WTC11 (cell line): ENCODE results near the gene RYR3. TPM values are rescaled to one million over a fixed set of nuclear protein-coding genes. Genes with fewer than 3 reads are reported as not detected.

ENCODE experiments used
- ATAC-seq: fragments of 200-7000 bp; cut with Tn5 transposase; 2 replicates; pipeline ENCODE4 v1.10.0; 2021; ENCODE audit warnings: mild to moderate bottlenecking, moderate library complexity
- CTCF ChIA-PET: fragments of 300-600 bp; sonication (Branson Sonifier 250); formaldehyde crosslinking; loops from one replicate; lab custom pipeline; 2021; ENCODE audit warnings: antibody characterized with exemption; lab: Charles Lee
- POLR2A ChIA-PET: fragments of 350-600 bp; sonication (Branson Sonifier 250); formaldehyde crosslinking; loops from one replicate; lab custom pipeline; 2021; ENCODE audit warnings: antibody characterized with exemption; lab: Charles Lee
- DNase-seq: peaks from one replicate; pipeline ENCODE4 v3.0.0; 2021; ENCODE audit warnings: low spot score
- H3K27ac Mint-ChIP-seq: 2 replicates; pipeline ENCODE4 v1.8.0; 2021; ENCODE audit warnings: mixed read lengths
- H3K27me3 Mint-ChIP-seq: 2 replicates; pipeline ENCODE4 v1.8.0; 2021; ENCODE audit warnings: low read depth, mild to moderate bottlenecking, moderate library complexity, mixed read lengths
- H3K36me3 Mint-ChIP-seq: 2 replicates; pipeline ENCODE4 v1.8.0; 2021; ENCODE audit warnings: mixed read lengths
- H3K4me1 Mint-ChIP-seq: 2 replicates; pipeline ENCODE4 v1.8.0; 2022; ENCODE audit warnings: mixed read lengths
- H3K4me3 Mint-ChIP-seq: 2 replicates; pipeline ENCODE4 v1.8.0; 2021; ENCODE audit warnings: mild to moderate bottlenecking, moderate library complexity, mixed read lengths
- H3K9me3 Mint-ChIP-seq: 2 replicates; pipeline ENCODE4 v1.8.0; 2021; ENCODE audit warnings: mixed read lengths
- GRHL2 ChIP-seq: fragments of 250-450 bp; sonication (Bioruptor Pico); IDR thresholded peaks from 2 replicates; pipeline ENCODE4 v1.8.0; 2022; ENCODE audit warnings: mild to moderate bottlenecking, moderate library complexity; ENCODE audit not compliant: insufficient replicate concordance, severe bottlenecking
- JAZF1 ChIP-seq: fragments of 250-450 bp; sonication (Bioruptor Pico); IDR thresholded peaks from 2 replicates; pipeline ENCODE4 v1.9.0; 2021; ENCODE audit warnings: moderate library complexity, mild to moderate bottlenecking, inconsistent platforms
- MYBL2 ChIP-seq: sonication (generic); formaldehyde crosslinking; IDR thresholded peaks from 2 replicates; pipeline ENCODE4 v1.8.1; 2023; ENCODE audit warnings: mild to moderate bottlenecking, moderate library complexity, missing genetic modification reagents
- NFE2L1 ChIP-seq: sonication (generic); formaldehyde crosslinking; IDR thresholded peaks from 2 replicates; pipeline ENCODE4 v1.8.1; 2023; ENCODE audit warnings: missing genetic modification reagents
- OVOL2 ChIP-seq: fragments of 250-450 bp; sonication (Bioruptor Pico); IDR thresholded peaks from 2 replicates; pipeline ENCODE4 v1.9.0; 2021; ENCODE audit warnings: mild to moderate bottlenecking, borderline replicate concordance
- ZNF121 ChIP-seq: sonication (generic); formaldehyde crosslinking; IDR thresholded peaks from 2 replicates; pipeline ENCODE4 v1.8.0; 2023; ENCODE audit warnings: missing genetic modification reagents
- total RNA-seq: library from RNA; stranded (reverse); gene quantifications from 3 replicates; pipeline ENCODE4 v1.2.3, GENCODE V29; 2021
- TF ChIP-seq, protein P1 (sequence below): sonication (generic); formaldehyde crosslinking; IDR thresholded peaks from 2 replicates; pipeline ENCODE4 v1.8.1; 2023; ENCODE audit warnings: mild to moderate bottlenecking, missing genetic modification reagents, borderline replicate concordance
- TF ChIP-seq, protein P2 (sequence below): sonication (generic); formaldehyde crosslinking; IDR thresholded peaks from 2 replicates; pipeline ENCODE4 v1.8.1; 2022; ENCODE audit warnings: mild to moderate bottlenecking, missing genetic modification reagents, moderate library complexity, borderline replicate concordance
- TF ChIP-seq, protein P3 (sequence below): fragments of 250-450 bp; sonication (Bioruptor Pico); IDR thresholded peaks from 2 replicates; pipeline ENCODE4 v1.9.0; 2021; ENCODE audit warnings: moderate library complexity, mild to moderate bottlenecking, inconsistent platforms, borderline replicate concordance
- TF ChIP-seq, protein P4 (sequence below): sonication (generic); formaldehyde crosslinking; IDR thresholded peaks from 2 replicates; pipeline ENCODE4 v1.8.0; 2022; ENCODE audit warnings: mild to moderate bottlenecking, missing genetic modification reagents
- TF ChIP-seq, protein P5 (sequence below): sonication (generic); formaldehyde crosslinking; IDR thresholded peaks from 2 replicates; pipeline ENCODE4 v1.8.0; 2022; ENCODE audit warnings: missing genetic modification reagents
- TF ChIP-seq, protein P6 (sequence below): sonication (generic); formaldehyde crosslinking; IDR thresholded peaks from 2 replicates; pipeline ENCODE4 v1.8.0; 2022; ENCODE audit warnings: mild to moderate bottlenecking, missing genetic modification reagents

RYR3 gene
- total RNA-seq, 1 experiment from 2014 or later = 1.4 TPM

DNA sequence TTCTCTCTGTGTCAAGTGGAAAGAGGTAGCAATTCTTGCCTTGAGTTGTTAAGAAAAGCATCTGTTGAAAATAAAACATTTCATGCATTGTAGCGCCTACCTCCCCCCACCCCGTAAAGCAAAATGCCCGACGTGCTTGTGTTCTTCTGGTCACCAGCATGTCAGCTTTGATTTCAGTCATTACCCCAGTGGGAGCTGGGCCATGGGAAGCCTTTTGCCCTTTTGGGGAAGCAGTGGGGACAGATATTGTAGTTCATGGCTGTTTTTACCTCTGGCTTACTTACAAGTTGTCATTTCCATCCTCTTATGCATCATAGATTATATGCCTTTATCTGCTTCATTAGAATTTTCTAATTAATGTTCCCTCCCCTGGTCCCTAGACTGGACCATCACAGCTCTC is 328.7 kb downstream of the RYR3 start:
- Mint-ChIP-seq H3K4me1 (peaks cover 13% of the 10 kb centered on the region), H3K4me3 (no peak overlapping the region), H3K9me3 (no peaks in the 10 kb centered on the region), H3K27me3 (no peaks in the 10 kb centered on the region), H3K36me3 (no peaks in the 10 kb centered on the region), H3K27ac (no peak overlapping the region)
- DNase-seq = no peak
- CTCF ChIA-PET = interaction anchor here (0.9 kb wide), 1 partner anchor 353 kb away, joined by 3 read pairs; no protein-coding TSS in a partner anchor
- TF ChIP-seq, protein P1, sequence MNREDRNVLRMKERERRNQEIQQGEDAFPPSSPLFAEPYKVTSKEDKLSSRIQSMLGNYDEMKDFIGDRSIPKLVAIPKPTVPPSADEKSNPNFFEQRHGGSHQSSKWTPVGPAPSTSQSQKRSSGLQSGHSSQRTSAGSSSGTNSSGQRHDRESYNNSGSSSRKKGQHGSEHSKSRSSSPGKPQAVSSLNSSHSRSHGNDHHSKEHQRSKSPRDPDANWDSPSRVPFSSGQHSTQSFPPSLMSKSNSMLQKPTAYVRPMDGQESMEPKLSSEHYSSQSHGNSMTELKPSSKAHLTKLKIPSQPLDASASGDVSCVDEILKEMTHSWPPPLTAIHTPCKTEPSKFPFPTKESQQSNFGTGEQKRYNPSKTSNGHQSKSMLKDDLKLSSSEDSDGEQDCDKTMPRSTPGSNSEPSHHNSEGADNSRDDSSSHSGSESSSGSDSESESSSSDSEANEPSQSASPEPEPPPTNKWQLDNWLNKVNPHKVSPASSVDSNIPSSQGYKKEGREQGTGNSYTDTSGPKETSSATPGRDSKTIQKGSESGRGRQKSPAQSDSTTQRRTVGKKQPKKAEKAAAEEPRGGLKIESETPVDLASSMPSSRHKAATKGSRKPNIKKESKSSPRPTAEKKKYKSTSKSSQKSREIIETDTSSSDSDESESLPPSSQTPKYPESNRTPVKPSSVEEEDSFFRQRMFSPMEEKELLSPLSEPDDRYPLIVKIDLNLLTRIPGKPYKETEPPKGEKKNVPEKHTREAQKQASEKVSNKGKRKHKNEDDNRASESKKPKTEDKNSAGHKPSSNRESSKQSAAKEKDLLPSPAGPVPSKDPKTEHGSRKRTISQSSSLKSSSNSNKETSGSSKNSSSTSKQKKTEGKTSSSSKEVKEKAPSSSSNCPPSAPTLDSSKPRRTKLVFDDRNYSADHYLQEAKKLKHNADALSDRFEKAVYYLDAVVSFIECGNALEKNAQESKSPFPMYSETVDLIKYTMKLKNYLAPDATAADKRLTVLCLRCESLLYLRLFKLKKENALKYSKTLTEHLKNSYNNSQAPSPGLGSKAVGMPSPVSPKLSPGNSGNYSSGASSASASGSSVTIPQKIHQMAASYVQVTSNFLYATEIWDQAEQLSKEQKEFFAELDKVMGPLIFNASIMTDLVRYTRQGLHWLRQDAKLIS (CRISPR knock-in tag) = no peak
- TF ChIP-seq, protein P2, sequence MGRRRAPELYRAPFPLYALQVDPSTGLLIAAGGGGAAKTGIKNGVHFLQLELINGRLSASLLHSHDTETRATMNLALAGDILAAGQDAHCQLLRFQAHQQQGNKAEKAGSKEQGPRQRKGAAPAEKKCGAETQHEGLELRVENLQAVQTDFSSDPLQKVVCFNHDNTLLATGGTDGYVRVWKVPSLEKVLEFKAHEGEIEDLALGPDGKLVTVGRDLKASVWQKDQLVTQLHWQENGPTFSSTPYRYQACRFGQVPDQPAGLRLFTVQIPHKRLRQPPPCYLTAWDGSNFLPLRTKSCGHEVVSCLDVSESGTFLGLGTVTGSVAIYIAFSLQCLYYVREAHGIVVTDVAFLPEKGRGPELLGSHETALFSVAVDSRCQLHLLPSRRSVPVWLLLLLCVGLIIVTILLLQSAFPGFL (CRISPR knock-in tag) = no peak
- TF ChIP-seq, protein P3, sequence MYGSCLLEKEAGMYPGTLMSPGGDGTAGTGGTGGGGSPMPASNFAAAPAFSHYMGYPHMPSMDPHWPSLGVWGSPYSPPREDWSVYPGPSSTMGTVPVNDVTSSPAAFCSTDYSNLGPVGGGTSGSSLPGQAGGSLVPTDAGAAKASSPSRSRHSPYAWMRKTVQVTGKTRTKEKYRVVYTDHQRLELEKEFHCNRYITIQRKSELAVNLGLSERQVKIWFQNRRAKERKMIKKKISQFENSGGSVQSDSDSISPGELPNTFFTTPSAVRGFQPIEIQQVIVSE = no peak
- no peak for TF ChIP-seq NFE2L1 (CRISPR knock-in tag)
- TF ChIP-seq JAZF1 (CRISPR knock-in tag) = no peak
- TF ChIP-seq, protein P4, sequence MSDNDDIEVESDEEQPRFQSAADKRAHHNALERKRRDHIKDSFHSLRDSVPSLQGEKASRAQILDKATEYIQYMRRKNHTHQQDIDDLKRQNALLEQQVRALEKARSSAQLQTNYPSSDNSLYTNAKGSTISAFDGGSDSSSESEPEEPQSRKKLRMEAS (CRISPR knock-in tag) = no peak
- no peak for TF ChIP-seq GRHL2
- no peak for ATAC-seq
- POLR2A ChIA-PET = no interaction called here

DNA sequence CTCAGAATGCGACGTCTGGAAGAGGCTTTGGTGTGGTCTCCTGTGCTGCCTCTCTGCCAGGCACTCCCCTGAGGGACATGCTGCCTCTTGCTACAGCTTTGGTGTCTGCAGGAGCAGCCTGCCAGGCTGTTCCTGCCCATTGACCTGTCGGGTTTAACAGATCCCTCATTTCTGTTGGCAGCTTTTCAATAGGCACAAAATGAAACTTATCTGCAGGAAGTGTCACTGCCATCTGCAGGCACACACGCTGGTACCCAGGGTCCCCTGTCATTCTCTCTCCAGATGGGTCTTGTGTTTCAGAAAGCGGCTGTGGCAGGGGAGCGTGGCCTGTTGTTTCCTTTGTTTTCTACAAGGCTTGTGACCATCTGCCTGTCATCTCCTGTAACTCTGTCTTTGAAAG is 329.2 kb downstream of the RYR3 start:
- CTCF ChIA-PET = interaction anchor here (0.9 kb wide), 1 partner anchor 353 kb away, joined by 3 read pairs; no protein-coding TSS in a partner anchor
- POLR2A ChIA-PET = no interaction called here
- no peaks in the 10 kb centered on the region for H3K9me3 Mint-ChIP-seq
- H3K27ac Mint-ChIP-seq = no peak overlapping the region
- no peaks in the 10 kb centered on the region for H3K36me3 Mint-ChIP-seq
- H3K4me3 Mint-ChIP-seq = no peak overlapping the region
- TF ChIP-seq, protein P5, sequence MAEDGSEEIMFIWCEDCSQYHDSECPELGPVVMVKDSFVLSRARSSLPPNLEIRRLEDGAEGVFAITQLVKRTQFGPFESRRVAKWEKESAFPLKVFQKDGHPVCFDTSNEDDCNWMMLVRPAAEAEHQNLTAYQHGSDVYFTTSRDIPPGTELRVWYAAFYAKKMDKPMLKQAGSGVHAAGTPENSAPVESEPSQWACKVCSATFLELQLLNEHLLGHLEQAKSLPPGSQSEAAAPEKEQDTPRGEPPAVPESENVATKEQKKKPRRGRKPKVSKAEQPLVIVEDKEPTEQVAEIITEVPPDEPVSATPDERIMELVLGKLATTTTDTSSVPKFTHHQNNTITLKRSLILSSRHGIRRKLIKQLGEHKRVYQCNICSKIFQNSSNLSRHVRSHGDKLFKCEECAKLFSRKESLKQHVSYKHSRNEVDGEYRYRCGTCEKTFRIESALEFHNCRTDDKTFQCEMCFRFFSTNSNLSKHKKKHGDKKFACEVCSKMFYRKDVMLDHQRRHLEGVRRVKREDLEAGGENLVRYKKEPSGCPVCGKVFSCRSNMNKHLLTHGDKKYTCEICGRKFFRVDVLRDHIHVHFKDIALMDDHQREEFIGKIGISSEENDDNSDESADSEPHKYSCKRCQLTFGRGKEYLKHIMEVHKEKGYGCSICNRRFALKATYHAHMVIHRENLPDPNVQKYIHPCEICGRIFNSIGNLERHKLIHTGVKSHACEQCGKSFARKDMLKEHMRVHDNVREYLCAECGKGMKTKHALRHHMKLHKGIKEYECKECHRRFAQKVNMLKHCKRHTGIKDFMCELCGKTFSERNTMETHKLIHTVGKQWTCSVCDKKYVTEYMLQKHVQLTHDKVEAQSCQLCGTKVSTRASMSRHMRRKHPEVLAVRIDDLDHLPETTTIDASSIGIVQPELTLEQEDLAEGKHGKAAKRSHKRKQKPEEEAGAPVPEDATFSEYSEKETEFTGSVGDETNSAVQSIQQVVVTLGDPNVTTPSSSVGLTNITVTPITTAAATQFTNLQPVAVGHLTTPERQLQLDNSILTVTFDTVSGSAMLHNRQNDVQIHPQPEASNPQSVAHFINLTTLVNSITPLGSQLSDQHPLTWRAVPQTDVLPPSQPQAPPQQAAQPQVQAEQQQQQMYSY (CRISPR knock-in tag) = no peak
- TF ChIP-seq MYBL2 (CRISPR knock-in tag) (no peak), ZNF121 (CRISPR knock-in tag) (no peak), OVOL2 (CRISPR knock-in tag) (no peak)
- TF ChIP-seq, protein P6, sequence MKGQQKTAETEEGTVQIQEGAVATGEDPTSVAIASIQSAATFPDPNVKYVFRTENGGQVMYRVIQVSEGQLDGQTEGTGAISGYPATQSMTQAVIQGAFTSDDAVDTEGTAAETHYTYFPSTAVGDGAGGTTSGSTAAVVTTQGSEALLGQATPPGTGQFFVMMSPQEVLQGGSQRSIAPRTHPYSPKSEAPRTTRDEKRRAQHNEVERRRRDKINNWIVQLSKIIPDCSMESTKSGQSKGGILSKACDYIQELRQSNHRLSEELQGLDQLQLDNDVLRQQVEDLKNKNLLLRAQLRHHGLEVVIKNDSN (CRISPR knock-in tag) = no peak
- TF ChIP-seq, all 79 proteins: peak for 0
- ATAC-seq (no peak), DNase-seq (no peak)
- H3K27me3 Mint-ChIP-seq = no peaks in the 10 kb centered on the region
- H3K4me1 Mint-ChIP-seq = peaks cover 13% of the 10 kb centered on the region
